HG02870 (cell line): ENCODE results near the gene AQP7.
"Not testable (repeated sequence)": the region's sequence is repeated elsewhere in the genome, so short reads cannot be mapped to it uniquely, and the experiment has no call there.

Experiments used
- ATAC-seq: cut with Tn5 transposase; IDR thresholded peaks from one replicate; pipeline ENCODE4 v1.9.1; 2021; ENCODE audit warnings: mild to moderate bottlenecking, moderate library complexity; ENCODE audit not compliant: unreplicated experiment

The AQP7 gene

DNA sequence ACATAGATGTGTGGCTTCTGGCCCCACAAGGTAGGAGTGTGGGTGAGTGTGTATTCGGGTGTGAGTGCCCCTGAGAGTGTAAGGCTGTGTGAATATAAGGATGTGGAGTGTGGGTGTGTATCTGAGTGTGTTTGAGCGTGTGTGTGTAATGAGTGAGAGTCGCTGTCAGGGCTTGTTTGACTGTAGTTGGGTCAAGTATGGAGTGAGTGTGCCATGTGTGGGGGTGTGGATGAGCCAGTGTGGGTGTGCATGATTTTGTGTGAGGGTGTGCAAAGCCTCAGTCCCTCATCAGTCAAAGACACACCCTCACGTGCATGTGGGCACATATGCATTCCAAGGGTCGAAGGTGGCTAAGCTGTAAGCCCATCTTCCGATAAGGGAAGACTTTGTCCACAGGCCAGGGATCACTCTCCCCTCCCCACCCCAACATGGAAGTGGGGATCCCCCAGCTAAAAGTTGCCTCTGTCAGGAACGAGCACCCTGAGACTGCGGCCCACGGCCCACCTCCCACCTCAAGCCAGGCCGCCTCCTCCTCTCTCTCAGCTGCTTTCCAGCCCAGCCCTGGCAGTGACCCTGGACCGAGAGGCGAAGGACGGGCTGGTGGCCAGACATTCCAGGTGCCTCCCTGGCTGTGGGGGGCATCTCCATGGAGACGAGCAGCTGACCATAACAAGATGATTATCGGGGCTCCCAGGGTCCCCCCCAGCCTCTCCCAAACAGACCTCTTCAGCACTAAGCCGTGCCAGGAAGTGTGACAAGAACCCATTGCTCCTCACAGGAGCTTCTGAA, 32.1 kb upstream of the AQP7 start:
- ATAC-seq, result no peak

DNA sequence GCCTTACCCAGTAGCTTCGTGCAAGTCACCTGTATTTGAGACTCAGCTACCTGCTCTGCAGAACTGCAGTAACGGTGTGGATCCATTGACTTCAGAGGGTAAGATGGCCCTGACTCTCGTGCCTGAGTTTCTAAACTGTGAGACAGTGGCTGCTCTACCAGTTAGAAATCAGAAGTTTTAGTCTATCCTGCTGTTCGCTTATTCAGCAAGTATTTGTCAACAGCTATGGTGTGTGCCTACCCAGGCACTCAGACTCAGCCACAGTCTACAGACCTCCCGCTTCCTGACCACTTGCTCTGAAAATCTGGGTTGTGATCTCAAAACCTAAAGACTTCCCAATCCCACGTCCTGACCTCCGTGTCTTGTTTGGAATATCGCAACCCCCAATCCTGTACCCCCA, 31.5 kb upstream of the AQP7 start:
- no peak for ATAC-seq

DNA sequence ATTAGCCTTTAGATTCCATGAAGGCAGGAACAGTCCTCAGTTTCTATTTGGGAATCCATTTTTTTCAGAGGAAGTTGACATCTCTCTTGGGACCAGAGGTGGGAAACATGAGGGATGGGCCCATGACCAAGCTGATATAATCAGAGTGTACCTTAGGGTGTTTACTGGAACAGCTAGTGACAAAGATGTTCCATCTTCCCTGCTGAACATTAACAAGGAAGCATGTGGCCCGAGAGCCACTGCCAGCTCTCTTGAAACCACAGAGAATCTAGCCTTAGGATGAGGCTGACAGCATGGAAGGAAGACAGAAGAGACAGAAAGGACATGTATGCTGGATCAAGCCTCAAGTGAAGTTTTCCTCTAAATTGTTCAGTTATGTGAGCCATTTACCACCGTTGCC, 29.1 kb upstream of the AQP7 start:
- ATAC-seq, result no peak

DNA sequence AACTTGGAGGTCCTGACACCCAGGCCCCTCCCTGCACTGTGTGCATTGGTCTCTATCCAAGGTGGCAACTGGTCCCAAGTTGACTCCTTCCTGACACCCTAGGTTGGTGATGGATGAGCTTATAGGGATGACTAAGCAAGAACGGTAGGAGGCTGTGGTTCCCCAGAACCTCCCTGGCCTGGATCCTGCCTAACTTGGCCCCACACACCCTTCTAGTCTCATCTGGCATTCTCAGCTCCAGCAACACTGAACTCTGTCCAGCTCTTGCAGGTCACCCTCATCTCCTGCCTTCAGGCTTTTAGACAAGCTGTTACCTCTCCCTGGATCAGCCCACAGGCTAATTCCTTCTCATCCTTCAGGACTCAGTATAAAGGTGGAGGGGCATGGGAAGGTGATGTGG, 28.6 kb upstream of the AQP7 start:
- no peak for ATAC-seq

DNA sequence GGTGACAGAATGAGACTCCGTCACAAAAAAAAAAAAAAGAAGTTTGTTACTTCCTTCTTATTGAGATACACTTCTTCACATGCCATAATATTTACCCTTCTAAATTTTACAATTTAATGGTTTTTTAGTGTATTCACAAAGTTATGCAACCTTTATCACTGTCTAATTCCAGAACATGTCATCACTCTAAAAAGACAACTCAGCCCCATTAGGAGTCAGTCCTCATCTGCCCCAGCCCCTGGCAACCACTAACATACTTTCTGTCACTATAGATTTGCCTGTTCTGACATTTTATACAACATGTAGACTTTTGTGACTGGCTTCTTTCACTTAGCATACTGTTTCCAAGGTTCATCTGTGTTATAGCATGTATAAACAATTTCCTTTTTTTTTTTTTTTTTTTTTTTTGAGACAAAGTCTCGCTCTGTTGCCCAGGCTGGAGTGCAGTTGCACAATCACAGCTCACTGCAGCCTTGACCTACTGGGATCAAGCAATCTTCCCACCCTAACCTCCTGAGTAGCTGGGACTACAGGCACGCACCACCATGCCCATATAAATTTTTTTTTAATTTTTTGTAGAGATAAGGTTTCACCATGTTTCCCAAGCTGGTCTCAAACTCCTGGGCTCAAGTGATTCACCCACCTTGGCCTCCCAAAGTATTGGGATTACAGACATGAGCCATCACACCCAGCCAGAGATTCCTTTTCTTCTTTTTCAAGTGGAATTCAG, 27.1 kb upstream of the AQP7 start:
- no peak for ATAC-seq

DNA sequence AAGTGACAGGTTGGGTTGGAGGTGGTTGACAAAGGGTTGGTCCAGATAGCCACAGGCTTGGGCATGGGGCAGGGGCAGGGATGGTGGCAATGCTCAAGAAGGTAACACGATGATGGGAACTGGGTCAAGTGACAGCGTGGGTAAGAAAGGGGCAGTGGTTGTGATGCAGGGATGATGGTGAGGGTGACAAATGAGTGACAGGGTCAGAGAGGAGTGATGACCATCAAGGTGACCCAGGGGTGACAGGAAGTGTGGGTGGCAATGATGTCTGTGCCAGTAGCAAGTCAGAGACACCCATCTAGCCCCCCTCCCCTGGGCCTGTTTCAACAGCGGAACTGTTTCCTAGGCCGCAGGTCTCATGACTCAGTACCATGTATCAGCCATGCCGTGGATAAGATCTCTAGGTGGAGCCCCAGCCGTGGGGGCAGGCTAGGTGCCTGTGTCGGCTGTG, 24.5 kb upstream of the AQP7 start:
- no peak for ATAC-seq

DNA sequence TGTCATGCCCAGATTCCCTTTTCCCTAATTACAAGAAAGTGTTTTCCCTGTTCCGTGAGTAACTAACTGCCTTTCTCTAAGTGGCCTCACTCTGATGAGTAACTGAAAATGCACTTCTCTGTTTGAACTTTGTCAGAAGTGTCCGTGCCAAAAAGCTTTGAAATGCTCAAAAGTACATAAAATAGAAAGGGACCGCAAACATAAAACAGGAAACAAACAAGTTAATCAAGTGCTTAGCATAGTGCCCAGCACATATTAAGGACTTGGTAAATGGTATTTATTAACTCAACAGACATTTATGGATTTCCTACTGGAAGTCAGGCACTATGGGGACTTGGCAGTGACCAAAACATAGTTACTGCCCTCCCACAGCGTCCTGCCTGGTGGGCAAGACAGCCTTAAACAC, 22.8 kb upstream of the AQP7 start:
- no peak for ATAC-seq

DNA sequence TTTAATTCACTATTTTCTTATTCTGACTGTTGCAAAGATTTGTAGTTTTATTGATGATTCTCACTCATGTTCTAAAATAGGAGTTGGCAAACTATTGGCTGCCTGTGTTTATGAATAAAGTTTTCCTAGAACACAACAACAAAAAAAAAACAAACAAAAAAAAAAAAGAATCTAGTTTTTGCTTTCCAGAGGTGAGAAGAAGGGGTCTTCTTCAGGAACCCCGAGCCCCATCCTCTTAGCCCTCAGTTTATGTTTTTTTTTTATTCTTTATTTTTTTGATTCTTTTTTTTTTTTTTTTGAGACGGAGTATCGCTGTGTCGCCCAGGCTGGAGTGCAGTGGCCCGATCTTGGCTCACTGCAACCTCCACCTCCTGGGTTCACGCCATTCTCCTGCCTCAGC, 22.1 kb upstream of the AQP7 start:
- ATAC-seq, result not testable (repeated sequence)

DNA sequence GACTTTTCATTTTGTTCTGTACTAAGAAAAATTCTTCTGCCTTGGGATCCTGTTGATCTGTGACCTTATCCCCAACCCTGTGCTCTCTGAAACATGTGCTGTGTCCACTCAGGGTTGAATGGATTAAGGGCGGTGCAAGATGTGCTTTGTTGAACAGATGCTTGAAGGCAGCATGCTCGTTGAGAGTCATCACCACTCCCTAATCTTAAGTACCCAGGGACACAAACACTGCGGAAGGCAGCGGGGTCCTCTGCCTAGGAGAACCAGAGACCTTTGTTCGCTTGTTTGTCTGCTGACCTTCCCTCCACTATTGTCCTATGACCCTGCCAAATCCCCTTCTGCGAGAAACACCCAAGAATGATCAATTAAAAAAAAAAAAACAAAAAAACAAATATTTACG, 21.7 kb upstream of the AQP7 start:
- ATAC-seq, result not testable (repeated sequence)

DNA sequence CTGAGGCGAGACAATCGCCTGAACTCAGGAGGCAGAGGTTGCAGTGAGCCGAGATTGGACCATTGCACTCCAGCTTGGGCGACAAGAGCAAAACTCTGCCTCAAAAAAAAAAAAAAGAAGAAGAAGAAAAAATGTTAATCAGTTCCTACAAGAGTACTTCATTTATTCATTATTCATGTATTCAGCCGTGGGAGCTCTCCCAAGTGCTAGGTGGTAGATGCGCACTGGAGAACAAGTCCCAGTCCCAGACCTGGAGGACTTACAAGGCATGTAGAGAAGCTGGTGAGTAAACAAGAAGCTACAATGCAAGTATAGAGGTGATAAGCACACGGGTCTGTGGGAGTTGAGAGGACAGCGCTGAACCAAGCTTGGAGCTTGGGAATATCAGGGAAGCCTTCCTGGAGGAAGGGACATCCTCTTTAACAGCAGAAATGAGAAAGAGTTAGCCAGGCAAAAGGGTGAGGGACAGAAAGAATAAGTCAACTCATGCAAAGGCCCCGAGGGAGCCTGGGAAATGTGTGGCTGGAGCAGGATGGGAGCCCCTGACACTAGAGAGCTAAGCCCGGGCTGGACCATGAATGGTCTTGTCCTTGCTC, 17.4 kb upstream of the AQP7 start:
- ATAC-seq, result no peak

DNA sequence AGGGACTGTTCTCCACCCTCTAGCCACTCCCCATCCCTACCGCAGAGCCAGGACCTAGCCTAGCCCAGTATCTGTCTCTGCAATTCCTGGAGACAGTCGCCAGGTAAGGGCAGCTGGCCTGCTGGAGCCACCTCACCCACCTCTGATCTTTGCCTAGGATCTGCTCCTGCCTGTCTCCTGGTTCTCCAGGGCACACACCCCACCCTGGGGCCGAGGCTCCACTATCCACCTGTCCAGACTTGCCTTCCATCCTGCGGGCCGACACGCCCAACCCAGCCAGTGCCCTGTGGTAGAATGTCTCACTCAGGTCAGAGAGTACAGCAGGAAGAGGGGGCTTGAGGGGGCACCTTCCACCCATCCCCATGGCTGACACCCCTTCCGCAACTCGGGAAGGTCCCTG, 15.7 kb upstream of the AQP7 start:
- no peak for ATAC-seq

DNA sequence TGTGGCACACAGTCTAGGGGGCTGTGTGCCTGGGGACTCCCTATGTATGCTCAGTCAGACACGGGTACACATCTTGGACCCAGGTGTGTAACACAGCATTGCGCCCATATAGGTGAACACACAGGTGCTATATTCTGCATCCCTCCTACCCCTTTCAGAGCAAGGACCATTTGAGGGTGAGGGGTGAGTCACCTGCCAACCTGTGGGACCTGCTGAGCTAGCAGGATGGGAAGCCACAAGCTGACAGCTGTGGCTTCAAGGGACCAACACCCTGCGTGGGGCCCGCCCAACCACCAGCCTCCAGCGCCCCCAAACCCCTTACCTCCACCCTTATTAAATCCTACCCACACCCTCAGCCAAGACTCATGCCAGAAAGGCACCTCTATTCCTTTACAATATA, 14.6 kb upstream of the AQP7 start:
- ATAC-seq, result no peak

DNA sequence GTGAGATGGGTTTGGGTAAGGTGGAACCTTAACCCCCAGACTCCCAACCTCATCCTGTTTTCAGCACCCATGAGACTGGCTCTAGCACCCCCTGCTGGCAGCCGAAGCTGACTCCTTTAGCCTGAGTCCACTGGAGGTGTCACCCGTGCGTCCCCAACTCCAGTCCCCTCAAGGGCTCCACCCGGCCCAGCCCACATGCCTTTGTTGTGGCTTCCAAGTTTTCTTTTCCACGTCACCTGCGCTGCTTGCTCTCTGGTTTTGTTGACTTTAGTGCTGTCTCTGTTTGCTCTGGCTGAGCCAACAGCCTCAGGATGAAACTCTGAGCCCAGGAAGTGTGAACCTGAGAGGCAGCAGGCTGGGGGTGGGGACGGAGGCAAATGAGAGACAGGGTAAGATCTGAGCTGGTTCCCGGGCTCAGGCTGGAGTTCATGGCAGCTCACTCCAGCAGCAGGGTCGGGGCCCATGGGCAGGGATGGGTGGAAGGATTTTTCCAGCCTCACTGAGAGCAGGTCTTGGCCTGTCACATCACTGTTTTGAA, 13.2 kb upstream of the AQP7 start:
- peak; percentile 69 for ATAC-seq

DNA sequence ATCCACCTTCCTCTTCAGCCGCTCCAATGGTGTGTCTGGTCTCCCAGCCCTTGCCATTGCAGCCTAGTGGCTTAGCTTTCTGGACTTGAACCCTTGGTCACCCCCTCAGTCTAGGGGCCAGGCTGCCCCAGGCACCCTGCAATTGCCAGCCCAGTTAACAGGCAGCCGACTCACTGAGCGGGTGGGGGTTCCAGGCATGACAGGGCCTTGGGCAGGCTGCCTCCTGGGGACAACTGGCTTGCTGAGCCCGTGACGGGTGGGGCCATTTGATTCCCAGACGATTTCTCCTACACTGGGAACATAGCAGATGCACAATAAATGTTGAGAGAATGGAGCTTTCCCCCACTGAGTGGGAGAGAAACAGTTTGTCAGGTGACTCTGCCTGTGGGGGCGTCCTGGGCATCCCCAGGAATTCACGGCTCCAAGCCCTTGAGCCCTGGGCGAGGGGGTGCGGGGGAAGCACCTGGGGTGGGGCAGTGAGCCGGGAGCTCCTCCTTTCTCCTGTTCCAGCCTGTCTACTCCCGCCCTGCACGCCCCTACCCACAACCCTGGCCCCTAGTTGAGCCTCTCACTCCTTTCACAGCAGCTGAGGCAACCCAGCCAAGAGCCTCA, 12.6 kb upstream of the AQP7 start:
- ATAC-seq, result no peak

DNA sequence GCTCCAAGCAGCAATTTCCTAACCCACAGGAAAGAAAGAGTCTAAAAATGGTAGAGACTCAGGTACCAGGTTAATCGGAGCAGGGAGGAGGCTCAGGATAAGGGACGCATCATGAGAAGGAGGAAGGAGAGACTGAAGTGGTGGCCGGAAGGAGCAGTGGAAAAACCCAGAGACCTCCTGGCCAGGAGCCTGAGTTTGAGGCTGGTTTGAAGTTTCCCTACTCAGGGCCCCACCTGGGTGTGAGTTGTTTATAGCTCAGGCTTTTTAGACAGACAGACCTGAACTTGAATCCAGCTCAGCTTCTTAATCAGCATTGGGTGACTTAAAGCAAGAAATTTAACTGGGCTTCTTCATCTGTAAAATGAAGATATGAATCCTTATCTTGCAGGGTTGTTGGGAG, 11.9 kb upstream of the AQP7 start:
- ATAC-seq, result no peak

DNA sequence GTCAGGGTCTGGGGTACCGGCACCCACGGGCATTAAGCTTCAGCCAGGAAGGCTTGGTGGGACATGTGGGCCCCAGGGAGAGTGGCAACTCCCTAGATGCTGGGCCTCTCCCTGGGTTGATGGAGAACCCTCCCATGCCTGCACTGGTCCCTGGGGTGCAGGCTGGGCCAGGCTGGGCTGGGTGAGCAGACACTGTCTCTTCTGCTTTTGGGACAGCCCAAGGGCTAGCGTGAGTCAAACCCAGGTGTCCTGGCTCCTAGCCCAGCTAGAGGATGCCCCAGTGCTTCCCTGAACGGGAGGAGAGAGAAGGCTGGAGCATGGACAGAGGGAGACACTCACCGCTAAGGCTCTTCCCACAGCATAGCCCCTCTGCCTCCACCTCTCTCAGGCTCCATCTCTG, 5.7 kb upstream of the AQP7 start:
- no peak for ATAC-seq

DNA sequence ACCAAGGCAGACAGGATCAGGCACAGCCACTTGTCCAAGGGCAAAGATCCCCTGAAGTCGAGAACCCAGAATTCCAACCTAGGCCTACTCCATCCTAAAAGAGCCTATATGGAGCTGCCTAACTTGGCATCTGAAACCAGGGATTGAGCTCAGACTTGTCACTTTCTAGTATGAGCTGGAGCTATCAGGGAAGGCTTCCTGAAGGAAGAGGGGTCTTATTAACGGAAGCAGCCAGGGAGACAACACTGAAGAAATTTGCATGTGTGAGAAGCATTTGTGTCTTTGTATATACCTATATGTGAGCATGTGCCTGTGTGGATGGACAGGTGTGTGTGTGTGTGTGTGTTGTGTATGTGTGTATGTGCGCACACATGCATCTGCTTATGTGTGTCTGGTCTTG, 4.7 kb upstream of the AQP7 start:
- ATAC-seq, result no peak

DNA sequence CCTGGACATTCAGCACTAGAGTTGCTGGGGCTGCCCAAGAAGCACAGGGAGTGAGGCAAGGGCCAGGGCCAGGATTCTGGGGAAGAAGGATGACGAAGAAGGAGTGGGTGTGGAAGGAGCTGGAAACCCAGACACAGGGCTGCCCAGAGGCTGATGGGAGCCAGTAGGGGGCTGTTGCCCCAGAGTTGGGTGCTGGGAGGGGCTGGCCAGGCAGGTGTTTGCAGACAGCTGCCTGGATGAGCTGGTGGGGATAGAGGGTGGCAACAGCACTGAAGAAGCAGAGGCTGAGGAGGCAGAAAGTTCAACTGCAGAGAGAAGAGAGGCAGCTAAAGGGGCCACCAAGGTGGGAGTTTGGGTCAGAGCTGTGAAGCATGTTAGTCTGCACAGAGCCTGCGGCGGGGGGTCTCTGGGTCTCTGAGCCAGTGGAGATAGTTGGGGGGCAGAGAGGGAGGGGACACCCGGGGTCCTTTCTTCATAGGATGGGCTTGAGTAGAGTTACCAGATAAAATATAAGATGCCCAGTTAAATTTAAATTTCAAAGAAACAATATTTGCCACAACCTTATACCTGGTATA, 2.5 kb upstream of the AQP7 start:
- ATAC-seq, result no peak

DNA sequence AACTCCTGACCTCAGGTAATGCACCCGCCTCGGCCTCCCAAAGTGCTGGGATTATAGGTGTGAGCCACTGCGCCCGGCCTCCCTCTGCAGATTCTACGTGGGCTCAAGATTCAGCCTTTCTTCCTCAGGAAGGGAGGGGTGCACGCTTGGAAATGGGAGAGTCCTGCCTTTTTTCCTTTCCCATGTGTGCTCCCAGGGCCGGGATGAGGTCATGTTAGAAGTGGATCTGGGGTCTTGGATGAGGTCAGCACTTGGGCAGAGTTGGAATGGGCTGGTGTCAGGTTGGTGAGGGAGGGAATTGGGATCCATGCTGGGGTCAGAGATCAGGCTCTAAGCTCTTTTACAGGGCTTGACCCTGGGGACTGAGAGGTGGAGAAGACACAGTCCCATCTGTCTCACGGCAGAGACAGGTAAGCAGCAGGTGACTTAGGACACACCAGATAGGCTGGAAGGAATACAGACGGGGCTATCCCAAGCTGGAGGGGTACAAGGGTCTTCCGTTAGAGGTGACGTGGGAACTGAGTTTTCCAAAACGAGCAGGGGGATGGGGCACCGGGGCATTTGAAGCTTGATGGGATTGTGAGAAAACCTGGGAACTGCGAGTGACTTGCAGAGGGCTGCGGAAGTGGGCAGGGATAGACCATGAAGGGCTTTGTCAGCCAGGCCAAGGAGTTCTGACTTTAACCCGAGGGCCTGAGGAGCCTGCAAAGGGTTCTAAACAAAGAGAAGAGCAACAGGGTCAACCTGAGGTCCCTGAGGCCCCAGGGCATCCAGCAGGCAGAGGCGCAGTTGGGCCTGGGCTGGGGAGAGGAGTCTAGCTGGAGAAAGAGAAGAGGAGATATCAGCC, 1.8 kb upstream of the AQP7 start:
- no peak for ATAC-seq

DNA sequence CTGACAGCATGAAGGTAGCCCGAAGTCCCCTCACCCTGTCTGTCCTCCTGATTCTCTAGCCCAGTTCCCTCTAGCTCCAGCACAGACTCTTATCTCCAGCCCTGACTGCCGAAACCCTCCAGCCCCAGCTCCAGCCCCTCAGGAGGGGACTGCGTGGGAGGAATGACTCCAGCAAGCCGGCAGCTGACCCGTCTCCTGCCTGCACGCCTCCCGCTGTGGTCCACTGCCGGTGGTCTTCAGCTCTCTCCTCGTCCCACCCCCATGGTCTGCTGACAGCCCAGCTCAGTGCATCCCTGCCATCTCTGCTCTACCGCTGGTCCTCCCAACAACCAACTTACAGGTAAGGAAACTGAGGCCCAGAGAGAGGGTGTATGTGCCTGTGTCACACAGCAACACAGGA, 559 bp downstream of the AQP7 start:
- ATAC-seq, result not testable (repeated sequence)
